Esophagus squamous epithelium (tissue), 5 donors: Measurements from ENCODE around the gene PTPRN2. TPM values are rescaled to one million over a fixed set of nuclear protein-coding genes. Genes with fewer than 3 reads are reported as not detected.
"Not testable (repeated sequence)": the region's sequence is repeated elsewhere in the genome, so short reads cannot be mapped to it uniquely, and the experiment has no call there.

ENCODE experiments used
- DNase-seq: peaks from one replicate; lab custom pipeline; 2025; lab: John Stamatoyannopoulos, UW
- H3K27ac ChIP-seq, 4 donors: fragments of 200-600 bp; sonication (generic); one replicate each; pipeline ENCODE4 v1.5.1; 2016 to 2019; ENCODE audit warnings: mild to moderate bottlenecking in 1 of 4
- H3K27me3 ChIP-seq, 4 donors: fragments of 200-600 bp; sonication (generic); 1 replicate in 3 of 4; 2 replicates in 1 of 4; pipeline versions ENCODE4 v1.5.1 to v1.6.0; 2017 to 2021; ENCODE audit warnings: antibody characterized with exemption in 1 of 4
- H3K36me3 ChIP-seq, 3 donors: fragments of 200-600 bp; sonication (generic); one replicate each; pipeline ENCODE4 v1.5.1; 2016 to 2019
- H3K4me1 ChIP-seq, 3 donors: fragments of 200-600 bp; sonication (generic); one replicate each; pipeline ENCODE4 v1.5.1; 2017 to 2019
- H3K4me3 ChIP-seq, 4 donors: fragments of 200-600 bp; sonication (generic); 1 replicate in 3 of 4; 2 replicates in 1 of 4; pipeline ENCODE4 v1.5.1; 2016 to 2019; ENCODE audit warnings: mild to moderate bottlenecking in 2 of 4, moderate library complexity in 1 of 4
- H3K9me3 ChIP-seq, 3 donors: fragments of 200-600 bp; sonication (generic); one replicate each; pipeline ENCODE4 v1.5.1; 2016 to 2019
- POLR2A ChIP-seq, 4 donors: fragments of 450-650 bp; IDR thresholded peaks; one replicate each; pipeline ENCODE4 v1.6.1; 2017; ENCODE audit warnings: antibody characterized with exemption in 4 of 4, mild to moderate bottlenecking in 4 of 4, moderate library complexity in 3 of 4
- WGBS, 2 donors: methylation state at CpG; one replicate each; pipeline ENCODE4 v1.1.5; 2018; 5-methylcytosine and 5-hydroxymethylcytosine counted together
- intact Hi-C: fragments of 100-400 bp; cut with DNase I; formaldehyde crosslinking; loops from one replicate; pipeline ENCODE4 v1.15.0; 2022
- total RNA-seq, 4 donors: library from RNA; depleted of rRNA; stranded (reverse); fragments of >200 nt; gene quantifications; one replicate each; pipeline ENCODE4 v1.1.0, GENCODE V29; 2016
- TF ChIP-seq, protein P1 (sequence below), 6 experiments: fragments of 450-650 bp in 4 of 6; fragments of 200-600 bp in 2 of 6; sonication (generic) in 2 of 6; IDR thresholded peaks; one replicate each; pipeline ENCODE4 v1.5.1; 2016 to 2019; ENCODE audit warnings: antibody characterized with exemption in 6 of 6, mild to moderate bottlenecking in 4 of 6, moderate library complexity in 4 of 6
- donor health status: DM: yes; HTN: yes; CAD: no.

Gene PTPRN2
- total RNA-seq, 4 donors from 2014 or later = 0.38 to 2.7 (median 1.0) TPM

DNA sequence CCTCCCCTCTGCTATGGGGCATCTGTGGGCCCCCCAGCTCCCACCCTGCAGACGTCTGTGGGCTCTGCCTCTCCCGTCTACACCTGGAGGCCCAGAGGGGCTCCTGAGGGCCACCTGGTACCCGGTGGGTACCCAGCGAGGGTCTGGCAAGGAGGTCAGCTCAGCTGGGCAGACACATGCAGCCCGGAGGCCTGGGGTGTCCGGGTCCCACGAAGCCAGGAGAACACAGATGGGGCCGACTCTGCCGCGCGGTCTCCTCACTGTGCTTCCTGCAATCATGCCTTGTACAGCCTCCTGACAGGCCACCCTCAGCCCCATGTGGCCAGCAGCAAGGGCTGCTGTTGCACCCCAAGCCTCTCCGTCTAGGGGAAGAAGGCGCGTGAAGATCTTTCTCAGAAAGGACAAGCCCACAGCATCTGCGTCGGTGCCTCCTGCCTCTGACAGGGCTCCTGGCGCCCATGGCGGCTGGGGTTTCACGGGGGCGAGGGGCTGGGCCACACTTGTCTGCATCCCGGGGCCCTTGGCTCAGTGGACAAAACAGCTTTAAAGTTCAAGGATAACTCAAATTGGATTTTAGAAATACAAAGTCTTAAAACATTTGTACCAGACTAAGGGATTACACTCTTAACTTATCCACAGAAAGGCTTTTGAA is 859.5 kb downstream of the PTPRN2 start:
- H3K36me3 ChIP-seq = no peaks in the 10 kb centered on the region
- no peaks in the 10 kb centered on the region for H3K9me3 ChIP-seq
- TF ChIP-seq, protein P1, sequence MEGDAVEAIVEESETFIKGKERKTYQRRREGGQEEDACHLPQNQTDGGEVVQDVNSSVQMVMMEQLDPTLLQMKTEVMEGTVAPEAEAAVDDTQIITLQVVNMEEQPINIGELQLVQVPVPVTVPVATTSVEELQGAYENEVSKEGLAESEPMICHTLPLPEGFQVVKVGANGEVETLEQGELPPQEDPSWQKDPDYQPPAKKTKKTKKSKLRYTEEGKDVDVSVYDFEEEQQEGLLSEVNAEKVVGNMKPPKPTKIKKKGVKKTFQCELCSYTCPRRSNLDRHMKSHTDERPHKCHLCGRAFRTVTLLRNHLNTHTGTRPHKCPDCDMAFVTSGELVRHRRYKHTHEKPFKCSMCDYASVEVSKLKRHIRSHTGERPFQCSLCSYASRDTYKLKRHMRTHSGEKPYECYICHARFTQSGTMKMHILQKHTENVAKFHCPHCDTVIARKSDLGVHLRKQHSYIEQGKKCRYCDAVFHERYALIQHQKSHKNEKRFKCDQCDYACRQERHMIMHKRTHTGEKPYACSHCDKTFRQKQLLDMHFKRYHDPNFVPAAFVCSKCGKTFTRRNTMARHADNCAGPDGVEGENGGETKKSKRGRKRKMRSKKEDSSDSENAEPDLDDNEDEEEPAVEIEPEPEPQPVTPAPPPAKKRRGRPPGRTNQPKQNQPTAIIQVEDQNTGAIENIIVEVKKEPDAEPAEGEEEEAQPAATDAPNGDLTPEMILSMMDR (IDR thresholded peaks at IDR 0.05) = no peak
- no peak for TF ChIP-seq POLR2A (IDR thresholded peaks at IDR 0.05)
- 70 to 82% methylated on average over 2 to 4 of the region's 21 CpGs for WGBS, 2 donors
- no peak for DNase-seq
- no peaks in the 10 kb centered on the region for H3K4me1 ChIP-seq
- intact Hi-C loops = no loop called here
- peaks cover 0 to 11% (median 0%) of the 10 kb centered on the region in 4 donors for H3K27me3 ChIP-seq
- no peak overlapping the region for H3K27ac ChIP-seq
- no peak overlapping the region for H3K4me3 ChIP-seq

GRCh38 chr7:157726764-157727163 is 860.9 kb downstream of the PTPRN2 start:
- no peaks in the 10 kb centered on the region for H3K36me3 ChIP-seq
- intact Hi-C loops = no loop called here
- peaks cover 0 to 16% (median 0%) of the 10 kb centered on the region in 4 donors for H3K27me3 ChIP-seq
- WGBS, 2 donors = 78 to 93% methylated on average over 8 to 9 of the region's 9 CpGs
- no peak for DNase-seq
- no peaks in the 10 kb centered on the region for H3K9me3 ChIP-seq
- no peak overlapping the region for H3K4me3 ChIP-seq
- no peaks in the 10 kb centered on the region for H3K4me1 ChIP-seq
- TF ChIP-seq, protein P1 (IDR thresholded peaks at IDR 0.05) = no peak
- no peak for TF ChIP-seq POLR2A (IDR thresholded peaks at IDR 0.05)
- H3K27ac ChIP-seq = no peak overlapping the region

DNA sequence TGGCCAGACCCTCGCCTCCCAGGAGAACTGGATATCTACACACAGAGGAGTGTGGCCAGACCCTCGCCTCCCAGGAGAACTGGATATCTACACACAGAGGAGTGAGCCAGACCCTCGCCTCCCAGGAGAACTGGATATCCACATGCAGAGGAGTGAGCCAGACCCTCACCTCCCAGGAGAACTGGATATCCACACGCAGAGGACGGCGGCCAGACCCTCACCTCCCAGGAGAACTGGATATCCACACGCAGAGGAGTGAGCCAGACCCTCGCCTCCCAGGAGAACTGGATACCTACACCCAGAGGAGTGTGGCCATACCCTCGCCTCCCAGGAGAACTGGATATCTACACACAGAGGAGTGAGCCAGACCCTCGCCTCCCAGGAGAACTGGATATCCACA is 862.3 kb downstream of the PTPRN2 start:
- H3K9me3 ChIP-seq, DNase-seq, H3K36me3 ChIP-seq, H3K27ac ChIP-seq, H3K4me3 ChIP-seq, intact Hi-C loops, H3K4me1 ChIP-seq: not testable (repeated sequence)
- peaks cover 0 to 16% (median 0%) of the 10 kb centered on the region in 4 donors for H3K27me3 ChIP-seq
- WGBS, 2 donors = 45 to 78% methylated on average over 2 to 6 of the region's 10 CpGs

DNA sequence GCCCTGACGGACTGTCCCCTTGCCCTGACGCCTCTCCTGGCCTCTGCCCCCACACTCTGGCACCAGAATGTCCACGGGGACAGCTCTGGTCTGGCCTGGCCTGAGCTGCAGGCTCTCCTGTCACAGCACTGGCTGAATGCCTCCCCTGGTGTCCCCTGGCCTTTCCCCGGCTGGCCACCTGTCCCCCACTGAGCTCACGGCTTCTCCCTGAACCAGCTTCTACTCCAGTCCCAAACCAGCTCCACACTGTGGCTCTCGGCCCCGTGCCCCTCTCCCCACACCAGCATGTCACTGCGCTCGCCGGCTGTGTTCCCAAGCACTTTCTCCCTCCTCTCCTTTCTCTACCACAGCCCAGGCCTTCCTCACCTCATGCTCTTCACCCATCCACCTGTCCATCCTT is 864.4 kb downstream of the PTPRN2 start:
- no peak for TF ChIP-seq POLR2A (IDR thresholded peaks at IDR 0.05)
- TF ChIP-seq, protein P1 (IDR thresholded peaks at IDR 0.05) = no peak
- Histone ChIP-seq H3K4me3 (no peak overlapping the region), H3K9me3 (no peaks in the 10 kb centered on the region), H3K27ac (no peak overlapping the region), H3K4me1 (no peaks in the 10 kb centered on the region), H3K36me3 (no peaks in the 10 kb centered on the region), H3K27me3 (peaks cover 0 to 16% (median 0%) of the 10 kb centered on the region in 4 donors)
- intact Hi-C loops = no loop called here
- no peak for DNase-seq
- WGBS, 2 donors = 78 to 85% methylated on average over 8 to 9 of the region's 10 CpGs

DNA sequence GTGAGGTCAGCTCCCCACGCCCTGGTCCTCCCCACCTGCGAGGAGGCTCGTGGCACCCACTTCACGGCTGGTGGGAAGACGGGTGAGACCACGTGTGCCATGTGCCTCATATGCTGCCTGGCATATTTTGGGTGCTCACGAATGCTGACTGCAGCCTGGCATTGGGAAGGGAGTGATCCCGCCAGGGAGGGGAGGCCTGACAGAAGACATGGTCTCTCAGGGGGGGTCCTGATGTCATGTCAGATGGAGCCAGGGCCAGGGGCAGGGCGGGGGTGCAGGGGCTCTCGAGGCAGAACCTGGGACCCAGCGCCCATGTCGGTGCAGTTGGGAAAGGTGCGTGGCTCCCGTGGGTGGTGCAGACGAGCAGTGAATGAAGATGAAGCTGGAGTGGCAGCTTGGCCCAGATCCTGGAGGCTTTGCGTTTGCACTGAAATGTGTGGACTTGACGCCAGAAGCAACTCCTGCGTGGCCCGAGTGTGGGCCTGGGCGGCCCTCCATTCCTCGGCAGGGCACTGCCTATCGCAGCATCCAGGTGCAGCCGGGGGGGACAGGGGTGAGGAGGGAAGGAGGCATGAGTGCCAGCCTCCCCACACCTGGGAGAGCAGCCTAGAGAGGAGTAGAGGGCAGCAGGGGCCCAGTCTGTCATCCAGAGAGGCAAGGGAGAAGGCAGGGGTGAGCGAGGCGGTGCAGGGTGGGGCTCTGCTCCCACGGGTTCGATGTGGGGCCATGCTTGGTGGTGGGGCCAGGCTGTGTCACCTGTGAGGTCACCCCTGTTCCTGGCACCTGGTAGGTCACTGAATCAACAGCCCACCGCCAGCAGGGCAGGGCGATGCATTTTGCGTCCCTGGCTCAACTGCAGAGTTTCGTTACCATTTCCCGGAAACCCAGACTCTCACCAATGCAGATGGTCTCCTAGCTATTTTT is 865.2 kb downstream of the PTPRN2 start:
- Histone ChIP-seq H3K4me3 (no peak overlapping the region), H3K27me3 (peaks cover 0 to 16% (median 0%) of the 10 kb centered on the region in 4 donors), H3K36me3 (no peaks in the 10 kb centered on the region), H3K4me1 (no peaks in the 10 kb centered on the region), H3K27ac (no peak overlapping the region), H3K9me3 (no peaks in the 10 kb centered on the region)
- 78 to 84% methylated on average over 13 to 16 of the region's 32 CpGs for WGBS, 2 donors
- DNase-seq = no peak
- intact Hi-C loops = no loop called here
- TF ChIP-seq, protein P1 (IDR thresholded peaks at IDR 0.05) = no peak
- no peak for TF ChIP-seq POLR2A (IDR thresholded peaks at IDR 0.05)
